Stimulated activated CD4-positive, alpha-beta T cell treated with anti-CD3 and anti-CD28 coated beads, Interleukin-4, amount 100 ng/mL, for 1 hour (primary cell): ENCODE results near the gene SMG5.

Experiments
- DNase-seq: peaks from one replicate; pipeline ENCODE4 v3.0.0-alpha.2; 2020

Gene SMG5

DNA sequence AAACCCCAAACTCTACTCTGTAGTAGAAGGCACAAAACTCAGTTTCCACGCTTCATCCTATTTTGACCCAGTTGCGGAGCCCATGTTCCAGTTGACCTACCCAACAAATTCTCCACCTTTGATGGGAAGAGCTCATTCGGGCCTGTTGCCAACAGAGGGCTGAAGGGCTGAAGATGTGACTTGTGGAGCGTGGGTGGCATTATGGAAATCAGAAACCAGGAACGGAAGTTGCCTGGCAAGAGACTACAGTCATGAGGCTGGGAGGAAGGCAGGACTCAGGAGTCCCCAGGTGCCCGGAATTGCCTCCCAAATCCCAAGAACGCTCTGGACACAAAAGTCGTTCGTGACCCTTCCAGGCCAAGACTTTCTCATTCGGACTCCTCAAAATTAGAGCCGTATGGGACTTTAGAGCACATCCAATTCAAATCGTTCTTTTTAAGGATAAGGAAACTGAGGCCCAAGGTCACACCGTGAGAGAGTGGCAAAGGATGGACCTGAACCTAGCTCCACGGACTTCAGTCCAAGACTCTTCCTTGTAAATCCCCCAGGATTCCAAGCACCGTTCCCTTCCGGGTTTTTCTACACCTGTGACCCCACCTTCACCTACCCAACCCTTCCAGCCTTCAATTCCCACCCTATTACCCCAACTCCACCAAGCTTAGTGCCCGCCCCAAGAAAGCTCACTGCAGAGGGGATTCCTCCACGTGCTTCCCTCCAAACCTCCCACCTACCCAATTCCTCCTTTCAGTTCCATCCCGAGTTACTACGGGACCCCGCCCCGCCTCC lies 739 bp downstream of the SMG5 start:
- DNase-seq: no peak

- DNase-seq: peak; percentile 49
Measured at GRCh38 chr1:156281281-156281680, 1.3 kb downstream of the SMG5 start.

DNA sequence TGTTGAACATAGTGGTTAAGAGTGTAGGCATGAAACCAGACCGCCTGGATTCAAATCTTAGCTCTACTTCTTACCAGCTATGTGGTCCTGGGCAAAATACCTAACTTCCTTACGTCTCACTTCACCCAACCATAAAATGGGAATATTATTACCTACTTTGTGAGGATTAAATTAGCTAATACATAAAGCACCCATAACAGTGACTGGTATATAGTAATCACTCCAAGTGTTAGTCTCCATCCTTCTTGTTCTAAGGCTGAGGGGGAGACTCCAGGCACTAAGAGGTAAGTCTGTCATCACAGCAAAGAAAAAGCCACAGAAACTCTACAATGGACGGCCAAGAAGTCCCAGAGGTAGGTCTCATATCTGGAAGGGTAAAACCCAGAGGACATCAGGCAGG lies 2.8 kb downstream of the SMG5 start:
- no peak for DNase-seq

DNA sequence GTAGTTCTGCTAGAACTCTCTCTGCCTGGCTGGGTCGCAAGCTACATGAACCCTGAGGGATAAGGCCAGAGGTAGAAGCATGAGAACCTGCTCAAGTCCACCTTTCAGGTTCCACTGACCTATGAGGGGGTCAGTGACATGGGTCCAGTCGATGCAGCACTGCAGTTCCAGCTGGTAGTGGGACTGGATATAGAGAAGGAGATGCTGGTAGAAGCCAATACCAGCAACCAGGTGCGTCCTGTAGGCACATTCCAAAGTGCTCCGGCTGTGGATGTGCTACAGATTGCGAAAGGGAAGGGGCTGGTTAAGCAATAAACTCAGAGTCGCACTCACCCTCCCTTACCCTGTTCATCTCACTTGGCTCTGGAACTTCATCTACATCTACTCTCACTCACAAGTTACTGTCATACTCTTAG lies 5.7 kb downstream of the SMG5 start:
- DNase-seq: no peak

DNA sequence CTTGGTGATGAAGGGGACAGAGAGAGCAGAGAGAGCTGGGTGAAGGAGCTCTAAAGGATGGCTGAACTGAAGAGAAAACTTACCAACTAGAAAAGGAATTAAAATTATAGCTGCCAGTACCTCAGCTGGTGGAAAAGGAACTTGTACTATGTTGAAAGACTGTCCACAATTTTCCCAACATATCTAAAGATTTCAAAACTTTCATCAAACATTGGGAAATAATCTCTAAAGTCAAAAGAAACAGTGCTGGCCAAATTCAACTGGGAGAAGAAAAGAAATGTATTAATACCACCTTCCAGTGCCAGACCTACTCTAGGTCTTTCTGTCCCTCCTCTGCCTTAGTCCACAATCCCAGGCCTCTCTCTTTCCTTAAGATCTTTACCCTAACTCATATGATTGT lies 6.1 kb downstream of the SMG5 start:
- DNase-seq: no peak

- DNase-seq: no peak
Measured at GRCh38 chr1:156270314-156270713, 12.3 kb downstream of the SMG5 start.

DNA sequence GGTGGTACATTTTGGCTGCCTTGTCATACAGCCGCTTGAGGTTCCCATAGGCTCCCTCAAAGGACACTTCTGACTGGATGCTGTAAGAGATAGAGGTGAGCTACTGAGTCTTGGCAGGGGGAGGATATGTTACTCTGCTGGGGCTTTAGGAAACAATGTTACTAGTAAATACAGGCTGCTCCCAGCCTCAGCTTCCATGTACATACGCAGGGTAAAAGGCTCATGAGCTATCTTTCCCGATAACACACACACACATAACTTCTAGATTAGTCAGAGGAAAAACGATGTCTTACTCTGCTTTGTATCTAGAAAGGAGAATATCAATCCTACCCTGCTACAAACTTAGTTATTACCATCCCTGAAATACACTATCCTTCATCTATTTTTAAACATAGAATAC lies 14.3 kb downstream of the SMG5 start:
- DNase-seq: no peak

- DNase-seq: no peak
Measured at GRCh38 chr1:156266051-156266450, 16.6 kb downstream of the SMG5 start.

- no peak for DNase-seq
Measured at GRCh38 chr1:156263288-156263655, 19.4 kb downstream of the SMG5 start.

GRCh38 chr1:156262461-156263287 lies 20.0 kb downstream of the SMG5 start:
- DNase-seq: no peak

GRCh38 chr1:156260896-156261295 lies 21.7 kb downstream of the SMG5 start:
- no peak for DNase-seq

- DNase-seq: no peak
Measured at GRCh38 chr1:156259805-156260204, 22.8 kb downstream of the SMG5 start.

GRCh38 chr1:156258859-156259258 lies 23.8 kb downstream of the SMG5 start:
- no peak for DNase-seq

GRCh38 chr1:156257711-156258110 lies 24.9 kb downstream of the SMG5 start:
- DNase-seq: no peak

GRCh38 chr1:156253634-156254033 lies 29.0 kb downstream of the SMG5 start:
- no peak for DNase-seq

DNA sequence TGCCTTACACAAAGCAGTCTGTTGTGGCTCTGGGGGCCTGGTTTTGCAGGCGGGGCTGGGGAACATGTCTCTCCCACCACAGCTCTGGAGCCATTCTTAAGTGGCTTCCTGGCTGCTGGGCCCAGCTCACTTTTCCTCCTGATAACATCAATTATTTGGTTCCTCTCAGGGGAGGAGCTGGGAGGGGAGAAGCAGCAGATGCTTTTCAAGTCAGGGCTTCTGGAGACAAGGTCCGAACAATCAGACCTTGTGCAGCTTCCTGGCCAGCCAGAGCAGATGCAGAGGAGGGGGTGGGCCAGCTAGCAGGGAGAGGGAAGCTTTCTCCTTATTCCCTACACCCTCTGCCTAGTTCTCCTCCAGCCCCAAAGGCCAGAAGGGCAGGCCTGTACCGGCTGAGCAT lies 31.1 kb downstream of the SMG5 start:
- no peak for DNase-seq

- no peak for DNase-seq
Measured at GRCh38 chr1:156249593-156249992, 33.0 kb downstream of the SMG5 start.

- no peak for DNase-seq
Measured at GRCh38 chr1:156248323-156248683, 34.3 kb downstream of the SMG5 start.

GRCh38 chr1:156247460-156248322 lies 34.9 kb downstream of the SMG5 start, which contains the start of gene PAQR6:
TSS of gene PAQR6 (minus strand) at chr1:156248056. CDS start at chr1:156246731, 1,325 bp downstream.
- no peak for DNase-seq

DNA sequence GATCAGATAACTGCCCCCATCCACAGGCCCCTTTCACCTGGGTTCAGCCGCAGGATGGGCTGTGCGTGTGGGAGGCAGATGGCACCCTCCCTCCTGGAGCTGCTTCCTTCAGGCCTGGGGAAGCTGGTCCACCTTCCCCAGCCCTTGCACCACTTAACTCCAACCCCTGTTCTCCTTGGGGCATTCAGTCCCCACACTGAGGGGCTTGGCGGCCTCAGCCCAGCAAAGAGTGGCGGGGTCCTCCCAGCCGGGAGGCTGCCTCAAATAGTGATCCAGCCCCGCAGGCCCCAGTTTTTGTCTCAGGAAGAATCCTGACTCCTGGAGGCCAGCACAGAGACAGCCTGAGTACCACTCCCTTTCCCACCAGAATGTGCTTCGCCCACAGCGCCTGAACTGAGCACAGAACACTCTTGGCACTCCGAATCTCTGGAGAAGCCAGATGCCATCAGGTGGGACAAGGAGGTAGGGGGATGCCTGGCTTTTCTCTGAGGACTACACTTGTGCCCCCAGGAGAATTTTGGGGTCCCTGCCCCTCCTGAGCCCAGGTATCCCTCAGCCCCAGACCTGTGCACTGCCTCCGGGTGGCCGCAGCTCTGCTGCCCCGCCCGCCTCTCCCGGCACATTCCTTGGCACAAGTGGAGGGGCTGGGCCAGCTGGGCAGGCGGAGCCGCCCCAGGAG lies 35.7 kb downstream of the SMG5 start:
- DNase-seq: no peak

GRCh38 chr1:156246241-156246780 lies 36.3 kb downstream of the SMG5 start:
- DNase-seq: no peak

DNA sequence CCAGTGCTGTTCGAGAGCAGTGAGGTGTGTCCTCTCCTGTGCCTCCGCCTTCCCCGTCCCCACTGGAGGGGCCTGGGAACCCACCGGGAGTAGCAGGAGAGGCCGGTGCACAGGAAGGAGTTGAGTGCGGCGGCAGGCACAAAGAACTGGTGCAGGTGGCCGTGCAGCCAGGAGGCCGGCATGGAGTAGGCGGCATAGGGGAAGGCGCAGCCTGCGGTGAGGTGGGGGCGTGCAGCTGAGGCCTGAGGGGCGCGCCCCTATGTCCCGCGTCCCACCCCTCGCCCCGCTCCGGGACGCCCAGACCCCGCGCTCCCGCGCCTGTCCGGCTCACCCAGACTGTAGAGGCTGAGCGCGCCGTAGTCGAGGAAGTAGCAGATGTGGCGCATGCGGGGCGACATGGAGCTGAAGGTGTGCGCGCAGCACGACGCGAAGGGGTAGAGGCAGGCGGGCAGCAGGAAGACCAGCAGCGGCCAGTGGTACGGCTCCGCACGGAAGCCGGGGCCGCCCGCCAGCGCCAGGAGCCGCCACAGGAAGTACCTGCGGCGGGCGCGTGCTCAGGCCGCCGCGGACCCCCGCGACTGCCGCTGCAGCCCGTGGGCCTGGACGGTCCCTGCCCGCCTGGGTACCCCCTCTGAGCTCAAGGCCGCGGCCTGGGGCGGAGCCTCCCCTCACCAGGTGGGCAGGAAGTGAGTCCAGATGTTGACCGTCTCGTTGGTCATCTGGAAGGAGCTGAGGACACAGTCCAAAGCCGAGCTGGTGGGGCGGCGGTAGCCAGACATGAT lies 37.0 kb downstream of the SMG5 start:
- DNase-seq: peak; percentile 41
